ENCODE measurements around the gene ITGB3.

DNA sequence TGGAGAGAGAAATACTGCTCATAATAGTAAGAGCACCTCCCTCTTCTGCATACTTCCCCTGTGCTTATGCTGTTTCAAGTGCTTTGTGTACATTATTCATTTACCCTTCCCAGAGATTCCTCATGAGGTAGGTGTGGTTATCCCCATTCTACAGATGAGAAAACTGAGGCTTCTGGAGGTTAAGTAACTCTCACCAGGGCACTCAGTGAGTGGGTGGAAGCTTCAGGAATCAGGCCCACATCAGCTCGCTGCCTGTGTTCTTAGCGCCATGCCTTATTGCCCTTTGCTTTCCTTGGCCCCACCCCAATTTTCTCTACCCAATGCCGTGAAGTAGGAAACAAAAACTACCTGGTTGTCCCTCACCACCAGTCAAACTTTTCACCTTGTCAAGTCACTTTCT lies 18.1 kb upstream of the ITGB3 start:
- TF ChIP-seq, protein P1, sequence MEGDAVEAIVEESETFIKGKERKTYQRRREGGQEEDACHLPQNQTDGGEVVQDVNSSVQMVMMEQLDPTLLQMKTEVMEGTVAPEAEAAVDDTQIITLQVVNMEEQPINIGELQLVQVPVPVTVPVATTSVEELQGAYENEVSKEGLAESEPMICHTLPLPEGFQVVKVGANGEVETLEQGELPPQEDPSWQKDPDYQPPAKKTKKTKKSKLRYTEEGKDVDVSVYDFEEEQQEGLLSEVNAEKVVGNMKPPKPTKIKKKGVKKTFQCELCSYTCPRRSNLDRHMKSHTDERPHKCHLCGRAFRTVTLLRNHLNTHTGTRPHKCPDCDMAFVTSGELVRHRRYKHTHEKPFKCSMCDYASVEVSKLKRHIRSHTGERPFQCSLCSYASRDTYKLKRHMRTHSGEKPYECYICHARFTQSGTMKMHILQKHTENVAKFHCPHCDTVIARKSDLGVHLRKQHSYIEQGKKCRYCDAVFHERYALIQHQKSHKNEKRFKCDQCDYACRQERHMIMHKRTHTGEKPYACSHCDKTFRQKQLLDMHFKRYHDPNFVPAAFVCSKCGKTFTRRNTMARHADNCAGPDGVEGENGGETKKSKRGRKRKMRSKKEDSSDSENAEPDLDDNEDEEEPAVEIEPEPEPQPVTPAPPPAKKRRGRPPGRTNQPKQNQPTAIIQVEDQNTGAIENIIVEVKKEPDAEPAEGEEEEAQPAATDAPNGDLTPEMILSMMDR (IDR thresholded peaks at IDR 0.05) = no peak
- TF ChIP-seq POLR2A (IDR thresholded peaks at IDR 0.05) (no peak), POLR2AphosphoS5 (IDR thresholded peaks at IDR 0.05) (no peak)
